H1 (cell line): ENCODE results near the gene AMOT. TPM values are rescaled to one million over a fixed set of nuclear protein-coding genes. Genes with fewer than 3 reads are reported as not detected.

ENCODE experiments used
- CTCF ChIA-PET: fragments of 300-600 bp; sonication (Branson Sonifier 250); formaldehyde crosslinking; loops from one replicate; lab custom pipeline; 2021; ENCODE audit not compliant: partially characterized antibody; lab: Charles Lee
- POLR2A ChIA-PET: fragments of 300-600 bp; sonication (Branson Sonifier 250); formaldehyde crosslinking; loops from one replicate; lab custom pipeline; 2021; ENCODE audit warnings: inconsistent platforms; ENCODE audit not compliant: partially characterized antibody; lab: Charles Lee
- DNase-seq, 2 experiments: peaks; one replicate each; pipeline versions ENCODE4 v3.0.0 to v3.0.0-alpha.2; 2010 to 2022; ENCODE audit warnings: low spot score in 2 of 2, low read depth in 1 of 2, mixed read lengths in 1 of 2
- FAIRE-seq: peaks from 2 replicates; lab custom pipeline; 2011; peaks lifted over from hg19 to GRCh38; lab: Jason Lieb, UNC
- H2AFZ ChIP-seq: 2 replicates; pipeline ENCODE4 v1.8.1; 2012; ENCODE audit warnings: low read length, inconsistent platforms
- H2AK5ac ChIP-seq: 2 replicates; pipeline ENCODE4 v1.6.1; 2013; ENCODE audit warnings: low read depth, low read length
- H2BK120ac ChIP-seq: replicated peaks from 2 replicates; pipeline ENCODE3; 2013; ENCODE audit warnings: low read depth, low read length, inconsistent platforms
- H2BK12ac ChIP-seq: 2 replicates; pipeline ENCODE4 v1.6.1; 2013; ENCODE audit warnings: low read depth, low read length
- H2BK15ac ChIP-seq: 2 replicates; pipeline ENCODE4 v1.6.1; 2013; ENCODE audit warnings: low read length
- H2BK20ac ChIP-seq: 2 replicates; pipeline ENCODE4 v1.6.1; 2013; ENCODE audit warnings: low read length
- H2BK5ac ChIP-seq: 2 replicates; pipeline ENCODE4 v1.6.1; 2013; ENCODE audit warnings: low read depth, low read length
- H3K14ac ChIP-seq: 2 replicates; pipeline ENCODE4 v1.6.1; 2013; ENCODE audit warnings: inconsistent platforms; ENCODE audit not compliant: insufficient read length
- H3K18ac ChIP-seq: 2 replicates; pipeline ENCODE4 v1.6.1; 2013; ENCODE audit warnings: low read length; ENCODE audit errors: extremely low read depth
- H3K23ac ChIP-seq: 2 replicates; pipeline ENCODE4 v1.6.1; 2013; ENCODE audit warnings: inconsistent platforms; ENCODE audit not compliant: insufficient read length
- H3K23me2 ChIP-seq: 2 replicates; pipeline ENCODE4 v1.6.1; 2013; ENCODE audit warnings: low read depth, low read length
- H3K27ac ChIP-seq: 2 replicates; pipeline ENCODE4 v1.6.1; 2011; ENCODE audit warnings: low read depth, low read length, inconsistent platforms
- H3K27me3 ChIP-seq, 4 experiments: replicated peaks in 1 of 4; 1 replicate in 1 of 4; 2 replicates in 3 of 4; pipeline versions ENCODE4 v1.6.1 to v1.8.1; 2011 to 2013; ENCODE audit warnings: low read length in 3 of 4, mild to moderate bottlenecking in 3 of 4, inconsistent platforms in 2 of 4, mixed read lengths in 2 of 4, moderate library complexity in 1 of 4; ENCODE audit not compliant: control insufficient read depth in 3 of 4, insufficient read depth in 3 of 4; ENCODE audit errors: extremely low read depth in 1 of 4
- H3K36me3 ChIP-seq, 4 experiments: 2 replicates each; pipeline versions ENCODE4 v1.6.1 to v1.8.1; 2011 to 2013; ENCODE audit warnings: mild to moderate bottlenecking in 4 of 4, low read length in 3 of 4, moderate library complexity in 2 of 4, control low read depth in 1 of 4, inconsistent platforms in 1 of 4; ENCODE audit not compliant: insufficient read depth in 4 of 4, control insufficient read depth in 2 of 4
- H3K4ac ChIP-seq: replicated peaks from 2 replicates; pipeline ENCODE3; 2013; ENCODE audit warnings: low read length, low read depth, mixed read lengths, inconsistent platforms; ENCODE audit not compliant: insufficient read length
- H3K4me1 ChIP-seq, 4 experiments: replicated peaks in 1 of 4; 1 replicate in 1 of 4; 2 replicates in 3 of 4; pipeline versions ENCODE4 v1.6.1 to v1.8.1; 2011 to 2013; ENCODE audit warnings: low read length in 3 of 4, inconsistent platforms in 2 of 4, mixed read lengths in 1 of 4; ENCODE audit not compliant: insufficient read depth in 4 of 4, control insufficient read depth in 3 of 4
- H3K4me2 ChIP-seq, 2 experiments: 2 replicates each; pipeline versions ENCODE4 v1.6.1 to v1.8.1; 2011 to 2013; ENCODE audit warnings: low read depth in 2 of 2, low read length in 2 of 2, control low read depth in 1 of 2, inconsistent platforms in 1 of 2, mild to moderate bottlenecking in 1 of 2; ENCODE audit not compliant: insufficient read depth in 1 of 2
- H3K4me3 ChIP-seq, 4 experiments: fragments of 200-600, 300-600 bp in 1 of 4; sonication (generic), shearing (Covaris generic), sonication (Bioruptor Twin) in 1 of 4; 2 replicates each; pipeline versions ENCODE4 v1.5.1 to v1.8.1; 2011 to 2016; ENCODE audit warnings: low read length in 4 of 4, low read depth in 3 of 4, control low read depth in 2 of 4, inconsistent platforms in 2 of 4, mild to moderate bottlenecking in 2 of 4, mixed read lengths in 1 of 4, moderate library complexity in 1 of 4; ENCODE audit not compliant: insufficient read depth in 2 of 4; ENCODE audit errors: extremely low read depth in 1 of 4
- H3K56ac ChIP-seq: replicated peaks from 2 replicates; pipeline ENCODE3; 2013; ENCODE audit warnings: low read depth, mild to moderate bottlenecking, mixed read lengths, low read length, inconsistent platforms; ENCODE audit not compliant: insufficient read length
- H3K79me1 ChIP-seq: 2 replicates; pipeline ENCODE4 v1.6.1; 2013; ENCODE audit warnings: low read depth, low read length, control low read depth
- H3K79me2 ChIP-seq, 2 experiments: 2 replicates each; pipeline versions ENCODE4 v1.6.1 to v1.8.1; 2012 to 2013; ENCODE audit warnings: low read length in 2 of 2, mild to moderate bottlenecking in 2 of 2, inconsistent platforms in 1 of 2; ENCODE audit not compliant: insufficient read depth in 2 of 2, control insufficient read depth in 1 of 2
- H3K9ac ChIP-seq, 4 experiments: replicated peaks in 1 of 4; 1 replicate in 1 of 4; 2 replicates in 3 of 4; pipeline versions ENCODE4 v1.6.1 to v1.8.1; 2011 to 2013; ENCODE audit warnings: low read depth in 3 of 4, low read length in 3 of 4, control low read depth in 2 of 4, mild to moderate bottlenecking in 2 of 4, moderate library complexity in 2 of 4, inconsistent platforms in 1 of 4; ENCODE audit errors: extremely low read depth in 1 of 4
- H3K9me3 ChIP-seq, 2 experiments: 2 replicates each; pipeline versions ENCODE4 v1.6.1 to v1.8.1; 2012 to 2013; ENCODE audit warnings: mild to moderate bottlenecking in 2 of 2, moderate library complexity in 2 of 2, control low read depth in 1 of 2, inconsistent platforms in 1 of 2, low read depth in 1 of 2, low read length in 1 of 2, mixed read lengths in 1 of 2; ENCODE audit not compliant: insufficient read depth in 2 of 2
- H4K20me1 ChIP-seq, 2 experiments: replicated peaks in 1 of 2; 2 replicates each; pipeline versions ENCODE3 to v1.8.1; 2011 to 2013; ENCODE audit warnings: inconsistent platforms in 2 of 2, low read length in 2 of 2, mild to moderate bottlenecking in 1 of 2; ENCODE audit not compliant: insufficient read depth in 2 of 2, control insufficient read depth in 1 of 2
- H4K5ac ChIP-seq: 2 replicates; pipeline ENCODE4 v1.6.1; 2013; ENCODE audit warnings: low read length, low read depth, mixed read lengths, inconsistent platforms; ENCODE audit not compliant: insufficient read length
- H4K8ac ChIP-seq: 2 replicates; pipeline ENCODE4 v1.8.0; 2013; ENCODE audit warnings: mild to moderate bottlenecking, moderate library complexity, low read length, inconsistent platforms; ENCODE audit not compliant: insufficient read depth; ENCODE audit errors: extremely low read depth
- H4K91ac ChIP-seq: replicated peaks from 2 replicates; pipeline ENCODE3; 2013; ENCODE audit warnings: low read length, mixed read lengths, inconsistent platforms; ENCODE audit not compliant: insufficient read length
- EZH2 ChIP-seq: fragments of 200-600 bp; sonication (generic); IDR thresholded peaks from 2 replicates; pipeline ENCODE4 v1.7.1; 2012; ENCODE audit warnings: low read depth, mild to moderate bottlenecking, moderate library complexity, low read length, inconsistent platforms; ENCODE audit not compliant: severe bottlenecking
- FOSL1 ChIP-seq: IDR thresholded peaks from 2 replicates; pipeline ENCODE4 v1.6.1; 2011; ENCODE audit warnings: mild to moderate bottlenecking, low read depth, low read length, moderate library complexity; ENCODE audit not compliant: insufficient read depth
- RNF2 ChIP-seq: fragments of 200-900, 300-1000 bp; sonication (generic); IDR thresholded peaks from 2 replicates; pipeline ENCODE4 v1.7.1; 2016; ENCODE audit warnings: borderline replicate concordance, low read depth, mild to moderate bottlenecking, antibody characterized with exemption, low read length; ENCODE audit not compliant: poor library complexity, severe bottlenecking; ENCODE audit errors: missing control alignments
- RXRA ChIP-seq: IDR thresholded peaks from 2 replicates; pipeline ENCODE4 v1.6.1; 2011; ENCODE audit warnings: low read depth, mild to moderate bottlenecking, low read length, moderate library complexity; ENCODE audit not compliant: insufficient read depth
- SRF ChIP-seq: IDR thresholded peaks from 2 replicates; pipeline ENCODE4 v1.6.1; 2011; ENCODE audit warnings: mild to moderate bottlenecking, low read depth, low read length, moderate library complexity
- WGBS, 2 experiments: shearing (Covaris generic) in 1 of 2; methylation state at CpG; one replicate each; pipeline versions ENCODE4 v1.1.6 to v1.1.7; 2013 to 2015; ENCODE audit warnings: low lambda C conversion rate in 2 of 2, mixed read lengths in 2 of 2, inconsistent platforms in 1 of 2, low coverage in 1 of 2, missing lambda C conversion rate in 1 of 2; ENCODE audit not compliant: insufficient replicate concordance in 2 of 2, insufficient coverage in 1 of 2, insufficient read length in 1 of 2; ENCODE audit errors: extremely low coverage in 1 of 2, missing lambda C conversion rate in 1 of 2; 5-methylcytosine and 5-hydroxymethylcytosine counted together
- polyA plus RNA-seq, 7 experiments: library from polyadenylated mRNA; depleted of rRNA in 3 of 7; stranded (reverse) in 5 of 7; unstranded in 2 of 7; fragments of >200 nt in 5 of 7; fragments of 200-250 nt in 2 of 7; gene quantifications; 1 replicate in 5 of 7; 2 replicates in 1 of 7; 4 replicates in 1 of 7; pipeline versions ENCODE4 v1.2.1 to v1.2.3, GENCODE V29; 2011 to 2013; ENCODE audit warnings: missing spikeins in 2 of 7, mixed read lengths in 2 of 7
- total RNA-seq: library from RNA; stranded (reverse); fragmentation: NEBNext Ultra II Directional; extraction: Animal tissue kit (Norgen Biotek cat#: 25700); gene quantifications from 2 replicates; pipeline ENCODE4 v1.2.1, GENCODE V29; 2021
- TF ChIP-seq, protein P1 (sequence below): IDR thresholded peaks from 2 replicates; pipeline ENCODE4 v1.6.1; 2011; ENCODE audit warnings: low read depth, mild to moderate bottlenecking, low read length; ENCODE audit not compliant: insufficient read depth

Gene AMOT
- total and polyA plus RNA-seq, 2 of the 8 experiments (the other 6 are each of a cell fraction or from before 2014, with no cell fraction given): 2.3 to 7.1 TPM

- H3K56ac ChIP-seq: no peak overlapping the region
- CTCF ChIA-PET: no interaction called here
- H2AFZ ChIP-seq: no peak overlapping the region
- no peak overlapping the region for H3K4me2 ChIP-seq
- no peak for DNase-seq
- no peak overlapping the region for H2BK20ac ChIP-seq
- no peak overlapping the region for H2BK15ac ChIP-seq
- H3K36me3 ChIP-seq: no peaks in the 10 kb centered on the region
- no peaks in the 10 kb centered on the region for H3K79me2 ChIP-seq
- no peak overlapping the region for H3K14ac ChIP-seq
- WGBS, 2 experiments: 83% methylated on average over 2 of the region's 2 CpGs; no CpG with 5 or more reads in 1 of the 2 experiments
- no peak overlapping the region for H3K4ac ChIP-seq
- H4K8ac ChIP-seq: no peak overlapping the region
- TF ChIP-seq SRF (no peak), FOSL1 (no peak), RNF2 (no peak), EZH2 (no peak), RXRA (no peak)
- TF ChIP-seq, protein P1, sequence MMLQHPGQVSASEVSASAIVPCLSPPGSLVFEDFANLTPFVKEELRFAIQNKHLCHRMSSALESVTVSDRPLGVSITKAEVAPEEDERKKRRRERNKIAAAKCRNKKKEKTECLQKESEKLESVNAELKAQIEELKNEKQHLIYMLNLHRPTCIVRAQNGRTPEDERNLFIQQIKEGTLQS: no peak
- TF ChIP-seq, all 59 proteins: peak for 0
- no peak overlapping the region for H2BK120ac ChIP-seq
- H3K4me3 ChIP-seq: no peak overlapping the region
- H3K9me3 ChIP-seq: no peaks in the 10 kb centered on the region
- H3K27me3 ChIP-seq: no peaks in the 10 kb centered on the region
- POLR2A ChIA-PET: no interaction called here
- H2AK5ac ChIP-seq: no peak overlapping the region
- H2BK5ac ChIP-seq: no peak overlapping the region
- H3K27ac ChIP-seq: no peak overlapping the region
- no peak overlapping the region for H3K23ac ChIP-seq
- H4K5ac ChIP-seq: no peak overlapping the region
- H4K91ac ChIP-seq: no peak overlapping the region
- H3K4me1 ChIP-seq: no peaks in the 10 kb centered on the region
- H3K23me2 ChIP-seq: no peaks in the 10 kb centered on the region
- no peaks in the 10 kb centered on the region for H4K20me1 ChIP-seq
- no peak overlapping the region for H2BK12ac ChIP-seq
- FAIRE-seq: no peak
- H3K18ac ChIP-seq: no peak overlapping the region
- H3K9ac ChIP-seq: no peak overlapping the region
- H3K79me1 ChIP-seq: no peaks in the 10 kb centered on the region
Measured at GRCh38 chrX:112768563-112768962, 72.1 kb downstream of the AMOT start.
